HT1080 (cell line): ENCODE measurements around the gene TTLL9. TPM values are rescaled to one million over a fixed set of nuclear protein-coding genes. Genes with fewer than 3 reads are reported as not detected.
A peak's percentile ranks its signal among the peaks of the same experiment; 100 is the strongest.
"Not testable (repeated sequence)": the region's sequence is repeated elsewhere in the genome, so short reads cannot be mapped to it uniquely, and the experiment has no call there.

Experiments used
- DNase-seq: peaks from one replicate; pipeline ENCODE4 v3.0.0-alpha.2; 2015; ENCODE audit warnings: low read depth
- polyA plus RNA-seq, 2 experiments: library from polyadenylated mRNA; depleted of rRNA; stranded (reverse); fragments of >200 nt; gene quantifications; 2 replicates each; pipeline ENCODE4 v1.2.3, GENCODE V29; 2015
- total RNA-seq: library from RNA; depleted of rRNA; stranded (reverse); fragments of >200 nt; shearing (Covaris generic); gene quantifications from 2 replicates; pipeline ENCODE4 v1.2.3, GENCODE V29; 2014; rRNA removed

TTLL9 gene
- not detected in 2 replicates for total RNA-seq
- polyA plus RNA-seq (2015; cell fraction: cytosol; rRNA removed) = 0.06 TPM in 1 of 2 replicates, not detected in the other
- 0.17 TPM in 1 of 2 replicates, not detected in the other for polyA plus RNA-seq (2015; cell fraction: nucleus; rRNA removed)

DNA sequence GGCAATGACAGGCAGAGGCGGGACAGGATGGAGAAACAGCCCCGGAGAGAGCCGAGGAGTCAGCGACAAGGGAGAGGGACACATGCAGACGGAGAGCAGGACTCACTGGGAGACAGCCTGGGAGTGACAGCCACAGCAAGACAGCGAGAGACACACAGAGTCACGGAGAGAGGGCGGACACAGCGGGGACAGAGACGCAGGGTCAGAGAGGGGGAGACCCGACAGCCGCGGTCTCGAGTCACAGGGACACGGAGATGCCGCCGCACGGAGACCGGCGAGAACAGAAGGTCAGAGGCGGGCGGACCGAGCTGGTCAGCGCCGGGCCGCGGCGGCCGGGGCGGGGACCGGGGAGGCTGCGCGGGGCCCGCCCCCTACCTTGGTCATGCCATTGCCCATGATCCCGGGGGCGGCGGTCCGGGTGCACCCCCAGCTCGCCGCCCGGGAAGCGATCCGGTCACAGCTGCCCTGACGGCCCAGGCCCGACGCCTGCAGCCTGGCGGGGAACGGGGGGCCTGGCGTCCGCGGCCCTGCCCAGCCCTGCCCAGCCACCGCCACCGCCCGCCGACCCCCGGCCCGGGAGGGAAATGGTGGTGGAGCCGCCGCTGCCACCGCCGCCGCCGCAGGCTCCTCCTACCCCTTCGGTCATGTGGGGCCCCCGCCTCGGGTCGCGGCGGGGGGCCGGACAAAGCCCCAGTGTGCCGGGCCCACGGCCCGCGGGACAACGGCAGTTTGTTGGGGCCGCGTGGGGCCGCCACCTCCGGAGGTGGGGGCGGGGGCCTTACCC, at the start of gene TTLL9, which contains the start of gene DUSP15:
Gene TTLL9, plus strand, starts transcription at position 693 of the 784 bp plus-strand sequence. CDS start 493 bp downstream, outside the sequence.
Gene DUSP15, minus strand, starts transcription at position 586 of the 784 bp plus-strand sequence. Its CDS starts 190 bp downstream, at position 396.
- no peak for DNase-seq

- no peak for DNase-seq
Measured at GRCh38 chr20:31821427-31821826, 49.0 kb upstream of the TTLL9 start.

- DNase-seq = peak; percentile 71
Measured at GRCh38 chr20:31822421-31823330, 47.8 kb upstream of the TTLL9 start.

DNA sequence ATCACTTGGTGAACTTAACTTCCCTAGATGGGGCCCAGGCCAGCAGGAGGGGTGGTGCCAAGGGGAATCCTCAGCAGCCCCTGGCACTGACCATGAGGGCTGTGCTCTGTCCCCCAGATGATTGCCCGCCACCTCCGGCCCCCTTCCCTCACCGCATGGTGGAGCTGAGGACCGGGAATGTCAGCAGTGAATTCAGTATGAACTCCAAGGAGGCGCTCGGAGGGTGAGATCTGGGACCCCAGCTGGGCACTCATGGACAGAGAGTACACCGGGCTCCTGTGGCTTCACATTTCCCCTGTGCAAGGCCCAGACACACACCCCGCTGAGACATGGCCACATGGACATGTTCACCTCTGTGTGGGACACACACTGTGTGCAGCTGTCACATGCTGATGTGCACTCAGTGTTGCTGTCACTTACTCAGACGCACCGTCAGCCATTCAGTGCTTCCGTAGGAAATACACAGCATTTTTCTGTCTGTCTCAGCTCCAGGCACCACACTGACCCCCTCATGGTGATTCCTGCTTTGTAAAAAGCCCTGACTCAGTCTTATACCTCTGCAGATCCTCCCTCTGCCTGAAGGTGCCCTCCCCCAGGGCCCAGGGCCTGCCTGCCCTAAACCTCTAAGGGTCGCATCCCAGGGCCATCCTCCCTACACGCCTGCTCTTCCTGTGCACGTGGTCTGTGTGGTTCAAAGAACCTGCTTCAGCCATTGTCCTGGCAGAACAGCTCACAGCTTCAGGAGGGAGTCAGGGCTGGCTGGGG, 46.9 kb upstream of the TTLL9 start:
- DNase-seq = peak; percentile 49

GRCh38 chr20:31824125-31824485, 46.3 kb upstream of the TTLL9 start:
- DNase-seq = no peak

DNA sequence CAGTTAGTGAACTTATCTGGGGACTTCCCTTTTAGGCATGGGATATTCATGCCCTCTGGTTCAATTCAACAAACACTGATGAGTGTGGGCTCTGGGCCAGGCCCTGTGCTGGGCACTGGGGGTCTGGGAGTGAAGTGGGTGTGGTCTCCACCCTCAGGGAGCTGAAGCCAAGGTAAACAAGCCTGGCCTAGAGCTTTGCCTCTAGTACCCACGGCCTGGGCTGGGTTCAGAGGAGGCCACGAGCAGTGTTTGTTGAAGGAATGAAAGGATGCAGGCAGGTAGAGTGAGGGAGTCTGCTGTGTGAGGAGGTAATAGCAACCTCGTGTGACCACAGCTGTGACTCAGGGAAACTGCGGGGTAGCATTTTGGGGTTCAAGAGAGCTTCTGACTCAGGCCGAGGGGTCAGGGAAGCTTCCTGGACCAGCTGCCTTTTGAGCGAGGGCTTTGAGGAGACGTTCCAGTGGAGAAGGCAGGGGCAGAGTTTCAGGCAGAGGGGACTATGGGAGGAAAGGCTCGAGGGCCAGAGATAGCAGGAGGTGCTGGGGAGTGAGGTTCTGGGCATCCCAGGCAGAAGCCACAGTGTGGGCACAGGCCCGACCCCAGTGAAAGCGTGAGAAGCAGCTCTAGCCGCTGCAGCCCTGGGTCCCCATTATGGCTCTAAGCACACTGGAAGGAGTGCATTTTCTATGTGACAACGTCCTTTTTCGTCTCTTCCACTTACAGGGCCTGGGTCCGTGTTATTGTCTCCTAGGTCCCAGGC, 45.7 kb upstream of the TTLL9 start:
- DNase-seq = no peak

- no peak for DNase-seq
Measured at GRCh38 chr20:31826074-31826473, 44.4 kb upstream of the TTLL9 start.

GRCh38 chr20:31827059-31827458, 43.4 kb upstream of the TTLL9 start:
- DNase-seq = no peak

DNA sequence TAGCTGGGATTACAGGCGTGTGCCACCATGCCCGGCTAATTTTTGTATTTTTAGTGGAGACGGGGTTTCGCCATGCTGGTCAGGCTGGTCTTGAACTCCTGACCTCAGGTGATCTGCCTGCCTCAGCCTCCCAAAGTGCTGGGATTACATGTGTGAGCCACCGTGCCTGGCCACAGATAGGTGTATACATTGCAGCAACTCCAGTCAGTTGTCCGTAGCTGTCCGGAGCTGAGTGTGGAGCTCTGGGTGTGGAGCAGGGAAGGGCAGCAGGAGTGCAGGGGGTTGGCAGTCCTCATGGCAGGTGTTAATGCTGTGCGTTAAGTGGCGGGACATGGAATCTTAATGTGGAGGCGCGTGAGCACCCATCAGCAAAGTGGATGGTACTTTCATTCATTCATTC, 42.4 kb upstream of the TTLL9 start:
- DNase-seq = not testable (repeated sequence)

DNA sequence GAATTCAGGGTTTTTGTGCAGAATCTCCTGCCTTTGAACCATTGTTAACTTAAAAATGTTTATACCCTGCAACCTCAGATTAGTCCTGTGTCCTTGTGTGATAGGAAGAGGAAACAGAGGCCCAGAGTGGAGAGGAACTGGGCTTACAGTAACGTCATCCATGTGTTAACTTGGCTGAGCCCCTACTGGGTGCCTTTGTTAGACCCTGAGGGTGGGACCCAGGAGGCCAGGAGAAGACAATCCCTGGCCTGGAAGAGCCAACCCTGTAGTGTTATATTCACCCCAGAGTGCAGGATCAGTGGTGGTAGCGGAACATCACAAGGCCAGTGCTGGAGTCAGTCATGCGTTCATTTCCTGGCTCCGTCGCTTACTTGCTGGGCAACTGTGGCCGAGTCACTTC, 40.7 kb upstream of the TTLL9 start:
- DNase-seq = no peak

DNA sequence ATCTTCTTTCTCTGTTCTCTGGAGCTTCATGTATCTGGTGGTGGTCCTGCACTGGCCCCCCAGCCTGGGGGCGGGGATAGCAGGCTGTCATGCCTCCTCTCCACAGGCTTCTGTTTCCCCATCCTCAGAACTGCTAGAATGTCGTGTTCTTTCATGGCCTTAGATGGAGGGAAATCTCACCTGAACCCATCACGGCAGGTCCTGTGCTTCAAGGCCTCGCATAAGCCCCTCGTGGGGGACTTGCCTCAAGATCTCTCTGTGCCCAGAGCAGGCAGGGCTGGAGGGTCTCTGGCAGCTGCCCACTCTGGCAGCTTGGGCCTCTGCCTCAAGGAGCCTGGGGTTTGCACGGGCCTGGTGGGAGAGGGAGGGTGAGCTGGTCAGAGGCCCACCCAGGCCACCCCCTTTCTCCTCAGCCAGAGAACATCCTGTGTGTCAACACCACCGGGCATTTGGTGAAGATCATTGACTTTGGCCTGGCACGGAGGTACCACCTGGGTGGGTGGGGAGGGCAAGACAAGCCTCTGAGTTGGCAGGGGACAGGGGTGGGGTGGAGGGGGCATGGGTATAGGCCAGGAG, 39.9 kb upstream of the TTLL9 start:
- no peak for DNase-seq

GRCh38 chr20:31831211-31831610, 39.2 kb upstream of the TTLL9 start:
- no peak for DNase-seq

DNA sequence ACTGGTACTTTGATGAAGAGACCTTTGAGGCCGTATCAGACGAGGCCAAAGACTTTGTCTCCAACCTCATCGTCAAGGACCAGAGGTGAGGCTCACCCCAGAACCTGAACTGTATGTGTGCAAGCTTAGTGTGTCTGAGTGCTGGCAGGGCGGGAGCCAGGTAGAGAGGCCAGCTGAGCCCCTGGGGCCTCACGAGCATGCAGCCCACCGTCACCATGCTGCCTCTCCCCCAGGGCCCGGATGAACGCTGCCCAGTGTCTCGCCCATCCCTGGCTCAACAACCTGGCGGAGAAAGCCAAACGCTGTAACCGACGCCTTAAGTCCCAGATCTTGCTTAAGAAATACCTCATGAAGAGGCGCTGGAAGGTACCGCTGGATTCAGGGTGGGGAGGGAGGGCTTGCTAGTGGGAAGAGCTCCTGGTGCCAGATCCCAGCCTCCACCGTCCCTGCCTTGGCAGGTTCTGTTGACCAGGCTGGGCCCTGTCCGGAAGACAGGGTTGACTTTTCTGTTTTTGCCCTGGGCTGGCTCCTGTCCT, 38.6 kb upstream of the TTLL9 start:
- DNase-seq = no peak

DNA sequence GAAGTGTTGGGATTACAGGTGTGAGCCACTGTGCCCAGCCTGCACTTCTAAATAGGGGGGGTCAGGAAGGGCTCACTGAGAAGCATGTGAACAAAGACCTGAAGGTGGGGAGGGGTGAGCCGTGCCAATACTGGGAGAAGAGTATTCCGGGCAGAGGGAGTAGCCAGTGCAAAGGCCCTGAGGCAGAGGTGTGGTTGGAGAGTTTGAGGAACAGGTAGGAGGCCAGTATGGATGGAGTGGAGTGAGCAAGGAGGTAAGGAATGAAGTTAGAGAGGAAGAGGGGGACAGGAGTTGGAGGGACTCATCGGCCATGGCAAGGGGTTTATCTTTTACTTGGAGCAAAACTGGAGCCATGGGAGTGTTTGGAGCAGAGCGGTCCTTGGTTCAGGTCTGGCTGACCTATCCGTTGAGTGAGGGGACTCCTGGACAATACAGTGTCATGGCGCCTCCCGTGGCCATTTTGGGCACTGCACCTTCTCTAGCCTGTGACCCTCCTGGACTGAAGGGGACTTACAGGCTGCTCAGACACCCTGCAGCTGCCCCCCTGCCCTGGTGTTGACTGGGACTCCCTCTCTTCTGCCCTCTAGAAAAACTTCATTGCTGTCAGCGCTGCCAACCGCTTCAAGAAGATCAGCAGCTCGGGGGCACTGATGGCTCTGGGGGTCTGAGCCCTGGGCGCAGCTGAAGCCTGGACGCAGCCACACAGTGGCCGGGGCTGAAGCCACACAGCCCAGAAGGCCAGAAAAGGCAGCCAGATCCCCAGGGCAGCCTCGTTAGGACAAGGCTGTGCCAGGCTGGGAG, 37.1 kb upstream of the TTLL9 start:
- peak; percentile 47 for DNase-seq

DNA sequence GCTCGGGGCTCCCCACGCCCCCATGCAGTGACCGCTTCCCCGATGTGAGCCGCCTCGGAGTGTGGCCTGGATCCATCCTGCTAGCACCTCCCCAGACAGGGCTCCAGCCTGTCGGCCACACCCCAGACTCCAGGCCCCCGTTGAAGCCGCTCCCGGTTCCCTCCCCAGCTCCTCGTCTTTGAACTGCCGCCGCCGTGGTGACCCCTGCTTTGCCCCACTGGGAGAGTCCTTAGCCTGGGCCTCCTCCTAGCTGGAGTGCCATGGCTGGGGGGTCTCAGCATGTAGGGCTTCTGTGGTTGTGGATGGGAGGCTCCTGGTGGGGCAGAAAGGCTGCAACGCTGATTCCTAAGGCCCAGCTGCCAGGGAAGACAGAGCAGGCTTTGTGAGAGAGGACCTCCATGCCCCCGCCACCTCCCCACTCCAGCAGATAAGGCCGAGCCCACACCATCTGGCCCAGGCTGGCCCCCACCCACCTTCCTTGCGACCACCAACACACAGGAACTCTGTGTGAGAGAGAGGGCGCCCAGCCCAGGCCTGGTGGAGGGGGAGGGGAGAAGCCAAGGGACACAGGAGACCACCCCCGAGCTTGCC, 36.4 kb upstream of the TTLL9 start:
- no peak for DNase-seq

- DNase-seq = no peak
Measured at GRCh38 chr20:31835554-31835953, 34.9 kb upstream of the TTLL9 start.

GRCh38 chr20:31835977-31836852, 34.2 kb upstream of the TTLL9 start:
- DNase-seq = peak; percentile 95
